ENCODE data around the gene NFS1. TPM values are rescaled to one million over a fixed set of nuclear protein-coding genes. Genes with fewer than 3 reads are reported as not detected.

Gene NFS1
- total RNA-seq, 1 donor: 40.6 TPM

- H3K4me3 ChIP-seq (ENCODE audit: low read depth, low read length): no peak overlapping the region
- TF ChIP-seq, protein P1, sequence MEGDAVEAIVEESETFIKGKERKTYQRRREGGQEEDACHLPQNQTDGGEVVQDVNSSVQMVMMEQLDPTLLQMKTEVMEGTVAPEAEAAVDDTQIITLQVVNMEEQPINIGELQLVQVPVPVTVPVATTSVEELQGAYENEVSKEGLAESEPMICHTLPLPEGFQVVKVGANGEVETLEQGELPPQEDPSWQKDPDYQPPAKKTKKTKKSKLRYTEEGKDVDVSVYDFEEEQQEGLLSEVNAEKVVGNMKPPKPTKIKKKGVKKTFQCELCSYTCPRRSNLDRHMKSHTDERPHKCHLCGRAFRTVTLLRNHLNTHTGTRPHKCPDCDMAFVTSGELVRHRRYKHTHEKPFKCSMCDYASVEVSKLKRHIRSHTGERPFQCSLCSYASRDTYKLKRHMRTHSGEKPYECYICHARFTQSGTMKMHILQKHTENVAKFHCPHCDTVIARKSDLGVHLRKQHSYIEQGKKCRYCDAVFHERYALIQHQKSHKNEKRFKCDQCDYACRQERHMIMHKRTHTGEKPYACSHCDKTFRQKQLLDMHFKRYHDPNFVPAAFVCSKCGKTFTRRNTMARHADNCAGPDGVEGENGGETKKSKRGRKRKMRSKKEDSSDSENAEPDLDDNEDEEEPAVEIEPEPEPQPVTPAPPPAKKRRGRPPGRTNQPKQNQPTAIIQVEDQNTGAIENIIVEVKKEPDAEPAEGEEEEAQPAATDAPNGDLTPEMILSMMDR (IDR thresholded peaks at IDR 0.05; ENCODE audit: insufficient read depth, low read depth, low read length): no peak
- no peak for DNase-seq (ENCODE audit: low read depth)
Measured at GRCh38 chr20:35626386-35627001, 72.7 kb downstream of the NFS1 start.

- no peak for DNase-seq (ENCODE audit: low read depth)
- TF ChIP-seq, protein P1 (IDR thresholded peaks at IDR 0.05; ENCODE audit: insufficient read depth, low read depth, low read length): no peak
- no peak overlapping the region for H3K4me3 ChIP-seq (ENCODE audit: low read depth, low read length)
Measured at GRCh38 chr20:35625584-35626385, 73.4 kb downstream of the NFS1 start.

GRCh38 chr20:35621560-35621946 lies 77.6 kb downstream of the NFS1 start:
- no peak overlapping the region for H3K4me3 ChIP-seq (ENCODE audit: low read depth, low read length)
- TF ChIP-seq, protein P1 (IDR thresholded peaks at IDR 0.05; ENCODE audit: insufficient read depth, low read depth, low read length): peak; percentile 13
- DNase-seq (ENCODE audit: low read depth): no peak

- H3K4me3 ChIP-seq (ENCODE audit: low read depth, low read length): no peak overlapping the region
- no peak for DNase-seq (ENCODE audit: low read depth)
- TF ChIP-seq, protein P1 (IDR thresholded peaks at IDR 0.05; ENCODE audit: insufficient read depth, low read depth, low read length): no peak
Measured at GRCh38 chr20:35620818-35621559, 78.2 kb downstream of the NFS1 start.

GRCh38 chr20:35619196-35620095 lies 79.7 kb downstream of the NFS1 start:
- H3K4me3 ChIP-seq (ENCODE audit: low read depth, low read length): peak overlapping the region; percentile 64
- TF ChIP-seq, protein P1 (IDR thresholded peaks at IDR 0.05; ENCODE audit: insufficient read depth, low read depth, low read length): peak; percentile 41
- peak; percentile 79 for DNase-seq (ENCODE audit: low read depth)

Measured in fibroblast of villous mesenchyme (primary cell).